RPMI8226 (cell line): ENCODE data around the gene SLC19A1.

Experiments
- DNase-seq: peaks from one replicate; pipeline ENCODE4 v3.0.0-alpha.2; 2015

SLC19A1 gene

GRCh38 chr21:45475797-45476570 lies 66.3 kb downstream of the SLC19A1 start:
- DNase-seq, result no peak

- no peak for DNase-seq
These were observed 67.1 kb downstream of the SLC19A1 start for GRCh38 chr21:45475004-45475685.

- DNase-seq, result no peak
These were observed 67.8 kb downstream of the SLC19A1 start for GRCh38 chr21:45474323-45474950.

GRCh38 chr21:45473496-45474322 lies 68.5 kb downstream of the SLC19A1 start:
- no peak for DNase-seq

GRCh38 chr21:45472445-45473365 lies 69.5 kb downstream of the SLC19A1 start:
- no peak for DNase-seq

- DNase-seq, result no peak
These were observed 70.6 kb downstream of the SLC19A1 start for GRCh38 chr21:45471525-45472221.

GRCh38 chr21:45470773-45471524 lies 71.3 kb downstream of the SLC19A1 start:
- DNase-seq, result no peak

- DNase-seq, result no peak
These were observed 72.1 kb downstream of the SLC19A1 start for GRCh38 chr21:45470087-45470515.

GRCh38 chr21:45469273-45470086 lies 72.8 kb downstream of the SLC19A1 start:
- DNase-seq, result no peak

GRCh38 chr21:45468971-45469272 lies 73.3 kb downstream of the SLC19A1 start:
- DNase-seq, result no peak

- no peak for DNase-seq
These were observed 73.9 kb downstream of the SLC19A1 start for GRCh38 chr21:45468051-45468970.

GRCh38 chr21:45467221-45467779 lies 74.9 kb downstream of the SLC19A1 start:
- DNase-seq, result peak; percentile 63

GRCh38 chr21:45466330-45467220 lies 75.7 kb downstream of the SLC19A1 start:
- no peak for DNase-seq

GRCh38 chr21:45465611-45466329 lies 76.5 kb downstream of the SLC19A1 start:
- DNase-seq, result no peak

GRCh38 chr21:45465105-45465504 lies 77.1 kb downstream of the SLC19A1 start:
- peak; percentile 87 for DNase-seq

- DNase-seq, result peak; percentile 87
These were observed 77.9 kb downstream of the SLC19A1 start for GRCh38 chr21:45464309-45464708.
